GM12878 (cell line): ENCODE measurements around the gene ERCC2. TPM values are rescaled to one million over a fixed set of nuclear protein-coding genes. Genes with fewer than 3 reads are reported as not detected.
A peak's percentile ranks its signal among the peaks of the same experiment; 100 is the strongest.

Source experiments
- ATAC-seq: fragments of 200-7000 bp; cut with Tn5 transposase; 3 replicates; pipeline ENCODE4 v1.9.1; 2020; ENCODE audit warnings: mild to moderate bottlenecking, moderate library complexity
- BruUV-seq: library from RNA; stranded (reverse); fragments of 400-500 nt; replicated peaks from 2 replicates; lab custom pipeline; 2021; lab: Mats Ljungman, UMichigan
- CTCF ChIA-PET: fragments of 300-600 bp; sonication (Branson Sonifier 250); formaldehyde crosslinking; extraction: SDS; loops from one replicate; lab custom pipeline; 2021; ENCODE audit warnings: inconsistent platforms; lab: Yijun Ruan, JAX
- POLR2A ChIA-PET: fragments of 350-600 bp; formaldehyde crosslinking; extraction: SDS; loops from one replicate; lab custom pipeline; 2021; ENCODE audit warnings: inconsistent platforms; lab: Charles Lee
- RAD21 ChIA-PET: fragments of 300-600 bp; sonication (Branson Sonifier 250); formaldehyde crosslinking; loops from one replicate; lab custom pipeline; 2023; ENCODE audit warnings: antibody characterized with exemption; ENCODE audit not compliant: unreplicated experiment; lab: Charles Lee
- SMC1A ChIA-PET: fragments of 300-600 bp; sonication (Branson Sonifier 250); formaldehyde crosslinking; loops from one replicate; lab custom pipeline; 2023; ENCODE audit not compliant: unreplicated experiment, uncharacterized antibody; lab: Charles Lee
- DNase-seq: peaks from one replicate; pipeline ENCODE4 v3.0.0-alpha.2; 2011; ENCODE audit warnings: low read depth, low spot score
- FAIRE-seq: peaks from 3 replicates; lab custom pipeline; 2011; peaks lifted over from hg19 to GRCh38; lab: Jason Lieb, UNC
- H2AFZ ChIP-seq: 2 replicates; pipeline ENCODE4 v1.6.0; 2011; ENCODE audit warnings: low read depth, low read length, control low read depth; ENCODE audit not compliant: control insufficient read depth
- H3K27ac ChIP-seq: 2 replicates; pipeline ENCODE4 v1.5.1; 2011; ENCODE audit warnings: control low read depth; ENCODE audit not compliant: control insufficient read depth, insufficient read depth
- H3K27me3 ChIP-seq, 2 experiments: replicated peaks in 1 of 2; 2 replicates each; pipeline versions ENCODE4 v1.6.0 to v1.6.1; 2011; ENCODE audit warnings: low read length in 1 of 2; ENCODE audit not compliant: control insufficient read depth in 2 of 2, insufficient read depth in 2 of 2
- H3K36me3 ChIP-seq, 2 experiments: 2 replicates each; pipeline ENCODE4 v1.5.1; 2011; ENCODE audit warnings: low read length in 1 of 2; ENCODE audit not compliant: control insufficient read depth in 2 of 2, insufficient read depth in 2 of 2
- H3K4me1 ChIP-seq: 2 replicates; pipeline ENCODE4 v1.6.1; 2011; ENCODE audit warnings: mild to moderate bottlenecking, low read length, moderate library complexity, mixed read lengths; ENCODE audit not compliant: control insufficient read depth, insufficient read depth
- H3K4me2 ChIP-seq: 2 replicates; pipeline ENCODE4 v1.6.0; 2011; ENCODE audit warnings: control low read depth; ENCODE audit not compliant: control insufficient read depth, insufficient read depth
- H3K4me3 ChIP-seq: fragments of 200-600 bp; sonication (generic); 2 replicates; pipeline ENCODE4 v1.5.1; 2016
- H3K79me2 ChIP-seq: 2 replicates; pipeline ENCODE4 v1.6.0; 2011; ENCODE audit warnings: low read length; ENCODE audit not compliant: control insufficient read depth, insufficient read depth
- H3K9ac ChIP-seq: 2 replicates; pipeline ENCODE4 v1.8.0; 2011; ENCODE audit warnings: low read length, control low read depth, mixed read lengths; ENCODE audit not compliant: control insufficient read depth, insufficient read depth
- H3K9me3 ChIP-seq: replicated peaks from 3 replicates; pipeline ENCODE4 v1.5.1; 2011; ENCODE audit warnings: mild to moderate bottlenecking, low read length; ENCODE audit not compliant: control insufficient read depth, insufficient read depth
- H4K20me1 ChIP-seq: 2 replicates; pipeline ENCODE4 v1.6.0; 2011; ENCODE audit not compliant: control insufficient read depth, insufficient read depth
- KAT2A ChIP-seq: conservative IDR thresholded peaks from 2 replicates; pipeline ENCODE4 v1.6.1; 2011; ENCODE audit warnings: low read depth, low read length; ENCODE audit not compliant: control insufficient read depth
- NFIC ChIP-seq: IDR thresholded peaks from 2 replicates; pipeline ENCODE4 v1.6.1; 2012; ENCODE audit warnings: low read depth, mild to moderate bottlenecking, inconsistent platforms, low read length, moderate library complexity
- NFYA ChIP-seq: IDR thresholded peaks from 2 replicates; pipeline ENCODE4 v1.6.1; 2011; ENCODE audit warnings: low read depth, mild to moderate bottlenecking, low read length, improper control_type of control experiment, borderline replicate concordance
- NR2C2 ChIP-seq: IDR thresholded peaks from 2 replicates; pipeline ENCODE4 v1.6.1; 2011; ENCODE audit warnings: borderline replicate concordance, low read depth; ENCODE audit not compliant: control insufficient read depth, insufficient read length
- REST ChIP-seq: IDR thresholded peaks from 2 replicates; pipeline ENCODE4 v1.6.1; 2012; ENCODE audit warnings: mild to moderate bottlenecking, low read depth, low read length
- SUPT20H ChIP-seq: IDR thresholded peaks from 2 replicates; pipeline ENCODE4 v1.6.1; 2011; ENCODE audit warnings: low read depth, mild to moderate bottlenecking, low read length, moderate library complexity, borderline replicate concordance; ENCODE audit not compliant: control insufficient read depth
- YY1 ChIP-seq: IDR thresholded peaks from 2 replicates; pipeline ENCODE4 v1.6.1; 2011; ENCODE audit warnings: low read depth, mild to moderate bottlenecking, low read length
- ZBTB40 ChIP-seq: fragments of 450-650 bp; IDR thresholded peaks from 2 replicates; pipeline ENCODE4 v1.6.1; 2016; ENCODE audit warnings: mild to moderate bottlenecking, moderate library complexity, borderline replicate concordance
- WGBS: methylation state at CpG from one replicate; pipeline ENCODE4 v1.1.6; 2016; ENCODE audit warnings: low lambda C conversion rate; ENCODE audit not compliant: insufficient replicate concordance, insufficient coverage; ENCODE audit errors: missing lambda C conversion rate; 5-methylcytosine and 5-hydroxymethylcytosine counted together
- in situ Hi-C: fragments of 300-500 bp; cut with MboI; formaldehyde crosslinking; loops from 9 replicates; pipeline ENCODE4 v1.14.3; 2018; ENCODE audit warnings: mixed read lengths
- intact Hi-C: fragments of 100-400 bp; cut with micrococcal nuclease; formaldehyde crosslinking; loops from one replicate; pipeline ENCODE4 v1.14.2; 2022; ENCODE audit not compliant: unreplicated experiment
- polyA plus RNA-seq, 11 experiments: library from polyadenylated mRNA; depleted of rRNA in 4 of 11; unstranded in 6 of 11; stranded (reverse) in 5 of 11; fragments of >200 nt; fragmentation: Nextera tagmentation in 4 of 11; fragmentation: Illumina TruSeq in 1 of 11; extraction: Ambion mirVana in 4 of 11; extraction: Trizol in 1 of 11; gene quantifications; 1 replicate in 1 of 11; 2 replicates in 10 of 11; pipeline versions ENCODE4 v1.2.1 to v1.2.3, GENCODE V29; 2011 to 2016; ENCODE audit warnings: inconsistent platforms in 2 of 11, missing spikeins in 2 of 11, low read depth in 1 of 11
- total RNA-seq, 4 experiments: library from RNA; depleted of rRNA in 3 of 4; stranded (reverse); fragments of >200 nt in 3 of 4; fragmentation: Illumina TruSeq in 1 of 4; extraction: Trizol in 1 of 4; gene quantifications; 2 replicates each; pipeline versions ENCODE4 v1.2.1 to v1.2.3, GENCODE V29; 2013 to 2021

Gene ERCC2
- total and polyA plus RNA-seq, 10 of the 15 experiments (the other 5 are each of a cell fraction or from before 2014, with no cell fraction given): 1.3 to 40.1 (median 15.6) TPM

GRCh38 chr19:45349126-45349415 is 21.3 kb downstream of the ERCC2 start:
- TF ChIP-seq NFYA (no peak), NR2C2 (peak; percentile 13)
- peaks cover 0 to 4% of the 10 kb centered on the region in 2 experiments for H3K36me3 ChIP-seq
- no peak for ATAC-seq
- no peak overlapping the region for H3K4me2 ChIP-seq
- in situ Hi-C loops (no loop called here), intact Hi-C loops (no loop called here)
- no peaks in the 10 kb centered on the region for H3K79me2 ChIP-seq
- WGBS: 35% methylated on average over 3 of the region's 3 CpGs
- H2AFZ ChIP-seq: no peak overlapping the region
- no peaks in the 10 kb centered on the region for H3K4me1 ChIP-seq
- SMC1A ChIA-PET: no interaction called here
- H3K27me3 ChIP-seq: no peaks in the 10 kb centered on the region
- no peaks in the 10 kb centered on the region for H4K20me1 ChIP-seq
- RAD21 ChIA-PET: no interaction called here
- no peaks in the 10 kb centered on the region for H3K9me3 ChIP-seq
- no peak for DNase-seq
- H3K27ac ChIP-seq: no peak overlapping the region
- no peak overlapping the region for H3K9ac ChIP-seq
- CTCF ChIA-PET: no interaction called here
- POLR2A ChIA-PET: no interaction called here
- FAIRE-seq: no peak
- BruUV-seq: no TSS peak
- H3K4me3 ChIP-seq: no peak overlapping the region

DNA sequence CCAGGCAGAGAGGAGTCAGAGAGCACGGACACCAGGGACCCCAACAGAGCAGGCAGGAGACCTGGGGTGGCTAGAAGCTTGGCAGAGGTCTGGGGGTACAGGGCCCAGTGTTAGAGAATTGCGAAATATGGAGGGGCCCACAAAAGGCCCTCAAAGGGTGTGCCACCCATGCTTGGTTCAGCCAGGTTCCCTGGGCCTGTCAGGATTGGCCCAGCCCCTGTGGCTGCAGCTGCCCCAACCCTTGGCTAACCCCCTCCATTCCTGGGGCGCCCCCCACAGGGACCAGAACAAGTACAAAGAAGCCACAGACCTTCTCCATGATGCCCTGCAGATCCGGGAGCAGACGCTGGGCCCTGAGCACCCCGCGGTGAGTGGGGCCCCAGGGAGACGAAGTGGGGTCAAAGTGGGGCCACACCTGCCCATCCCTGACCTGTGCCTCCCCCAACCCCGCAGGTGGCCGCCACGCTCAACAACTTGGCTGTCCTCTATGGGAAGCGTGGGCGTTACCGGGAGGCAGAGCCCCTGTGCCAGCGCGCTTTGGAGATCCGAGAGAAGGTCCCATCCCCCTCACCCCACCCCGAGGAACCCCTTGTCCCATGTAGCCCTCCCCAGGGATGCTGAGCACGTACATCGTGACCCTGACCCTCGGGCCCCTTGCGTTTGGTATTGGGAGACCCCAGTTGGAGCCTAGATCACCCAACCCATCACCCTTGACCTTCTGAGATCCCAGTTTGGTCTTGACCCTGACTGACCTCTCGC is 21.8 kb downstream of the ERCC2 start:
- H2AFZ ChIP-seq: no peak overlapping the region
- H4K20me1 ChIP-seq: no peaks in the 10 kb centered on the region
- H3K9me3 ChIP-seq: no peaks in the 10 kb centered on the region
- in situ Hi-C loops: no loop called here
- H3K36me3 ChIP-seq: peaks cover 0 to 4% of the 10 kb centered on the region in 2 experiments; a peak in 3 of 4 replicates
- DNase-seq (no peak), ATAC-seq (no peak), FAIRE-seq (no peak)
- ChIA-PET RAD21 (no interaction called here), POLR2A (no interaction called here), CTCF (no interaction called here), SMC1A (no interaction called here)
- no peak overlapping the region for H3K4me3 ChIP-seq
- 64% methylated on average over 20 of the region's 23 CpGs for WGBS
- H3K4me1 ChIP-seq: no peaks in the 10 kb centered on the region
- intact Hi-C loops: no loop called here
- H3K9ac ChIP-seq: no peak overlapping the region
- no peaks in the 10 kb centered on the region for H3K27me3 ChIP-seq
- no peak overlapping the region for H3K4me2 ChIP-seq
- no peaks in the 10 kb centered on the region for H3K79me2 ChIP-seq
- no peak overlapping the region for H3K27ac ChIP-seq
- no TSS peak for BruUV-seq
- TF ChIP-seq REST (no peak), YY1 (no peak), NFIC (no peak), KAT2A (no peak), SUPT20H (no peak), ZBTB40 (no peak)
